HepG2 (cell line): ENCODE data around the gene SLC48A1. TPM values are rescaled to one million over a fixed set of nuclear protein-coding genes. Genes with fewer than 3 reads are reported as not detected.
"Not testable (repeated sequence)": the region's sequence is repeated elsewhere in the genome, so short reads cannot be mapped to it uniquely, and the experiment has no call there.

Source experiments
- ATAC-seq: fragments of 200-7000 bp; cut with Tn5 transposase; 3 replicates; pipeline ENCODE4 v1.9.1; 2020; ENCODE audit warnings: mild to moderate bottlenecking, moderate library complexity
- BruUV-seq: library from RNA; stranded (reverse); fragments of 400-500 nt; replicated peaks from 2 replicates; lab custom pipeline; 2021; lab: Mats Ljungman, UMichigan
- CTCF ChIA-PET: fragments of 300-600 bp; formaldehyde crosslinking; extraction: SDS; loops from one replicate; lab custom pipeline; 2021; ENCODE audit warnings: low total read pairs, inconsistent platforms, low intra/inter-chr PET ratio; lab: Yijun Ruan, JAX
- POLR2A ChIA-PET: fragments of 350-600 bp; sonication (Branson Sonifier 250); formaldehyde crosslinking; loops from one replicate; lab custom pipeline; 2020; ENCODE audit warnings: antibody characterized with exemption, inconsistent platforms; lab: Yijun Ruan, JAX
- DNase-seq: peaks from one replicate; pipeline ENCODE4 v3.0.0-alpha.2; 2015; ENCODE audit warnings: low spot score
- FAIRE-seq: peaks from 3 replicates; lab custom pipeline; 2011; peaks lifted over from hg19 to GRCh38; lab: Jason Lieb, UNC
- H2AFZ ChIP-seq: one replicate; pipeline ENCODE4 v1.6.1; 2011; ENCODE audit warnings: low read length, inconsistent platforms
- H3K27ac ChIP-seq: fragments of 300-600 bp; 3 replicates; pipeline ENCODE4 v1.8.0; 2011; ENCODE audit warnings: mixed run types, mild to moderate bottlenecking, mixed read lengths, low read length, inconsistent platforms; ENCODE audit not compliant: insufficient read depth; ENCODE audit errors: extremely low read length
- H3K27me3 ChIP-seq, 2 experiments: fragments of 200-600 bp in 1 of 2; 2 replicates in 1 of 2; 3 replicates in 1 of 2; pipeline versions ENCODE4 v1.6.0 to v1.8.0; 2011; ENCODE audit warnings: low read length in 2 of 2, mild to moderate bottlenecking in 2 of 2, moderate library complexity in 2 of 2, inconsistent platforms in 1 of 2; ENCODE audit not compliant: insufficient read depth in 2 of 2, control insufficient read depth in 1 of 2
- H3K36me3 ChIP-seq, 2 experiments: fragments of 200-600 bp in 1 of 2; replicated peaks in 1 of 2; 2 replicates in 1 of 2; 3 replicates in 1 of 2; pipeline versions ENCODE4 v1.5.1 to v1.8.0; 2011; ENCODE audit warnings: low read length in 2 of 2, inconsistent platforms in 1 of 2; ENCODE audit not compliant: insufficient read depth in 2 of 2, control insufficient read depth in 1 of 2
- H3K4me1 ChIP-seq: 2 replicates; pipeline ENCODE4 v1.5.1; 2012; ENCODE audit warnings: low read length, inconsistent platforms; ENCODE audit not compliant: insufficient read depth
- H3K4me2 ChIP-seq: 2 replicates; pipeline ENCODE4 v1.6.0; 2011; ENCODE audit warnings: low read depth, low read length, inconsistent platforms
- H3K4me3 ChIP-seq, 3 experiments: fragments of 200-600 bp in 1 of 3; sonication (generic), shearing (Covaris generic) in 1 of 3; replicated peaks in 1 of 3; 2 replicates each; pipeline ENCODE4 v1.5.1; 2011 to 2016; ENCODE audit warnings: low read length in 3 of 3, inconsistent platforms in 2 of 3, low read depth in 2 of 3, mild to moderate bottlenecking in 2 of 3, control low read depth in 1 of 3, mixed read lengths in 1 of 3; ENCODE audit not compliant: insufficient read depth in 1 of 3
- H3K79me2 ChIP-seq: one replicate; pipeline ENCODE4 v1.6.1; 2011; ENCODE audit warnings: low read length, inconsistent platforms; ENCODE audit not compliant: insufficient read depth
- H3K9ac ChIP-seq: 2 replicates; pipeline ENCODE4 v1.6.0; 2011; ENCODE audit warnings: mild to moderate bottlenecking, low read depth, low read length, inconsistent platforms; ENCODE audit not compliant: insufficient read depth
- H3K9me3 ChIP-seq: 2 replicates; pipeline ENCODE4 v1.5.1; 2012; ENCODE audit warnings: mild to moderate bottlenecking, low read length
- H4K20me1 ChIP-seq: 2 replicates; pipeline ENCODE4 v1.6.0; 2011; ENCODE audit warnings: inconsistent platforms, mild to moderate bottlenecking, low read length, moderate library complexity; ENCODE audit not compliant: insufficient read depth
- PRDM10 ChIP-seq: sonication (generic); formaldehyde crosslinking; IDR thresholded peaks from 2 replicates; pipeline ENCODE4 v1.4.0; 2020; ENCODE audit warnings: low read depth, missing genetic modification reagents
- ZNF136 ChIP-seq: sonication (generic); formaldehyde crosslinking; IDR thresholded peaks from 2 replicates; pipeline ENCODE4 v1.8.1; 2022; ENCODE audit warnings: low read depth, mild to moderate bottlenecking, moderate library complexity, missing genetic modification reagents
- ZNF7 ChIP-seq: IDR thresholded peaks from 2 replicates; pipeline ENCODE4 v1.6.1; 2016; ENCODE audit warnings: missing biosample characterization, missing genetic modification reagents
- ZNF720 ChIP-seq: sonication (generic); formaldehyde crosslinking; IDR thresholded peaks from 2 replicates; pipeline ENCODE4 v1.4.0; 2020; ENCODE audit warnings: missing genetic modification reagents
- WGBS: methylation state at CpG from one replicate; pipeline ENCODE4 v1.1.6; 2017; ENCODE audit warnings: low lambda C conversion rate; 5-methylcytosine and 5-hydroxymethylcytosine counted together
- in situ Hi-C: cut with HindIII; loops from 2 replicates; pipeline ENCODE4 v1.10.0; 2017; ENCODE audit warnings: low pct_unique_long_range_greater_than_20kb; ENCODE audit not compliant: extremely low pct_ligation_motif_present
- intact Hi-C: fragments of 100-400 bp; cut with micrococcal nuclease; formaldehyde crosslinking; loops from one replicate; pipeline ENCODE4 v1.10.0; 2022; ENCODE audit not compliant: unreplicated experiment
- polyA plus RNA-seq, 8 experiments: library from polyadenylated mRNA; depleted of rRNA in 3 of 8; stranded (reverse) in 7 of 8; unstranded in 1 of 8; fragments of >200 nt; fragmentation: Illumina TruSeq in 4 of 8; extraction: Trizol in 4 of 8; gene quantifications; 2 replicates each; pipeline versions ENCODE4 v1.2.1 to v1.2.3, GENCODE V29; 2011 to 2016; ENCODE audit warnings: low read depth in 4 of 8, missing spikeins in 1 of 8, mixed read lengths in 1 of 8; ENCODE audit not compliant: insufficient read depth in 1 of 8
- total RNA-seq, 5 experiments: library from RNA; depleted of rRNA; stranded (reverse); fragments of >200 nt; fragmentation: Illumina TruSeq; extraction: Trizol; gene quantifications; 2 replicates each; pipeline ENCODE4 v1.2.3, GENCODE V29; 2016; ENCODE audit warnings: low read depth in 1 of 5

Gene SLC48A1
- total and polyA plus RNA-seq, 2 of the 13 experiments (the other 11 are each of a cell fraction or from before 2014, with no cell fraction given), result 2.2 to 3.7 TPM

DNA sequence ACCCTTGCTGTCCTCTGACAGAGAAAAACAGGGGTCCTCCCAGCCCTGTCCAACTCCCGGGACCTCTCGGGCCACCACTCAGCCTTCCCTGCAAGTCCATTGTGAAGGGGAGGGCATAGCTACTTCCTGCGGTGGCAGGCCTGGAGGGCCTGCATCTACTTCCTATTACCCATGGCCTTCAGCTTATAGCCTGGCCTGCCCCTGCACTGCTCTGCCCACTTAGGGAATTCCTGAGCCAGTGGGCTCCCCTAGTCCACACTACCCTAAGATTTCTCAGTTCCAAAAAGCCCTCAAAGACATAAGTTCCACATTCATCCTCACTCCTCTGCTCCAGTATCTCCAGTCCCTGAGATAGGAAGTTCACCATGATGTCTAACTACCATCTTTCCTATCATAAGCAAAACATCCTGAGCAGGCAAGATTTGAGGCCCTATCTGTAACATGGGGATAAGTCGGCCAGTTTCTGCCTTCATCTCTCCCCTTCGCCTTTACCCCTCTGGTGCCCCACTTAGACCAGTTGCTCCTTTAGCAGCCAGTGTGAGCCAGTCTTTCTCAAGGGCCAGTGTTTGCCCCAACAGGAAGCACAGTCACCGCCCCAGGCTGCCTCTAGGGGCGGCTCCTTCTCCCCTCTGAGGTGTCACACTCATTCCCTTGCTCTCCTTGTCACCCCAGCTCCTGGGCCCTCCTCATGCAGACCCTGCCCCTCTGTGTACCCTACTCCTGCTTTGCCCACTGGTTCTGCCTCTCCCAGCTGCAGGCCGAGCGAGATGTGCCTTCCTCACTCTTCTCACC is 35.7 kb downstream of the SLC48A1 start (continued):
- TF ChIP-seq PRDM10 (CRISPR knock-in tag), result no peak
- no peak for TF ChIP-seq ZNF136 (CRISPR knock-in tag)
- no peak for TF ChIP-seq ZNF720
- no peak for TF ChIP-seq ZNF7 (CRISPR knock-in tag)

GRCh38 chr12:47809518-47809917 is 36.5 kb downstream of the SLC48A1 start:
- H3K36me3 ChIP-seq, FAIRE-seq, H3K79me2 ChIP-seq, H2AFZ ChIP-seq, intact Hi-C loops, BruUV-seq, H3K4me2 ChIP-seq, H3K27me3 ChIP-seq, ATAC-seq, H4K20me1 ChIP-seq, H3K27ac ChIP-seq, POLR2A ChIA-PET, CTCF ChIA-PET, in situ Hi-C loops, H3K9me3 ChIP-seq, DNase-seq, H3K4me3 ChIP-seq, H3K9ac ChIP-seq, H3K4me1 ChIP-seq: not testable (repeated sequence)
- 95% methylated on average over 9 of the region's 9 CpGs for WGBS
